Ovary (tissue), 9 donors: Measurements from ENCODE around the gene PCDHA3. TPM values are rescaled to one million over a fixed set of nuclear protein-coding genes. Genes with fewer than 3 reads are reported as not detected.
A peak's percentile ranks its signal among the peaks of the same experiment; 100 is the strongest.
"Not testable (repeated sequence)": the region's sequence is repeated elsewhere in the genome, so short reads cannot be mapped to it uniquely, and the experiment has no call there.

Source experiments
- DNase-seq, 5 donors: peaks; one replicate each; pipeline ENCODE4 v3.0.0-alpha.2; 2019 to 2020
- H3K27ac ChIP-seq, 2 donors: fragments of 200-600 bp; one replicate each; pipeline versions ENCODE4 v1.5.1 to v1.8.0; 2019 to 2022
- H3K27me3 ChIP-seq: fragments of 200-600 bp; one replicate; pipeline ENCODE4 v1.8.0; 2022
- H3K36me3 ChIP-seq: fragments of 200-600 bp; sonication (generic); one replicate; pipeline ENCODE4 v1.5.1; 2019
- H3K4me1 ChIP-seq: one replicate; pipeline ENCODE4 v1.8.1; 2013; ENCODE audit warnings: mild to moderate bottlenecking, moderate library complexity; ENCODE audit not compliant: insufficient read depth
- H3K4me3 ChIP-seq: fragments of 200-600 bp; sonication (generic); one replicate; pipeline ENCODE4 v1.5.1; 2017
- H3K9me3 ChIP-seq, 2 donors: fragments of 200-600 bp in 1 of 2; sonication (generic) in 1 of 2; one replicate each; pipeline versions ENCODE4 v1.5.1 to v1.8.1; 2013 to 2019; ENCODE audit warnings: mild to moderate bottlenecking in 1 of 2, moderate library complexity in 1 of 2
- EP300 ChIP-seq: sonication (generic); formaldehyde crosslinking; IDR thresholded peaks from one replicate; pipeline ENCODE4 v1.6.1; 2017; ENCODE audit warnings: antibody characterized with exemption
- POLR2A ChIP-seq: fragments of 450-650 bp; IDR thresholded peaks from one replicate; pipeline ENCODE4 v1.6.1; 2017; ENCODE audit warnings: antibody characterized with exemption, mild to moderate bottlenecking, moderate library complexity
- whole genome bisulfite sequencing, 3 donors: extraction: QIAGEN DNeasy Blood & Tissue Kit in 1 of 3; methylation state at CpG; one replicate each; pipeline versions ENCODE4 v1.1.5 to v1.1.7; 2013 to 2017; 5-methylcytosine and 5-hydroxymethylcytosine counted together
- intact Hi-C, 4 donors: fragments of 100-400 bp; cut with DNase I; formaldehyde crosslinking; loops; one replicate each; pipeline versions ENCODE4 v1.11.0 to v1.15.1; 2022 to 2023
- polyA plus RNA-seq, 2 donors: library from polyadenylated mRNA; stranded (reverse); fragments of 200-250 nt in 1 of 2; fragments of 350-450 nt in 1 of 2; fragmentation: Illumina TruSeq in 1 of 2; extraction: RNeasy Lipid Tissue Mini Kit (QIAGEN cat#74804) in 1 of 2; gene quantifications; one replicate each; pipeline ENCODE4 v1.2.3, GENCODE V29; 2013 to 2014
- total RNA-seq, 7 donors: library from RNA; depleted of rRNA in 2 of 7; stranded (reverse); fragments of >200 nt in 2 of 7; fragmentation: NEBNext Ultra II Directional in 3 of 7; extraction: Animal tissue kit (Norgen Biotek cat#: 25700) in 3 of 7; gene quantifications; one replicate each; pipeline versions ENCODE4 v1.1.0 to v1.2.4, GENCODE V29; 2016 to 2023
- TF ChIP-seq, protein P1 (sequence below), 3 donors: fragments of 450-650 bp in 2 of 3; fragments of 200-600 bp in 1 of 3; IDR thresholded peaks; one replicate each; pipeline versions ENCODE4 v1.5.1 to v1.8.0; 2016 to 2022; ENCODE audit warnings: antibody characterized with exemption in 3 of 3, mild to moderate bottlenecking in 1 of 3
- donor health status: DM: no; HTN: no; CAD: no; lungs with moderate emphysema.
- donor health status: DM: no; HTN: no; CAD: no.
- donor health status: Bipolar disorder and iron deficiency.
- donor health status: DM: yes; HTN: yes; CAD: no.
- donor health status: DM: no; HTN: no; CAD: no.
- donor health status: DM: yes; HTN: yes; CAD: no.

Gene PCDHA3
- total and polyA plus RNA-seq, 9 donors = 0.45 to 2.7 (median 1.4) TPM

DNA sequence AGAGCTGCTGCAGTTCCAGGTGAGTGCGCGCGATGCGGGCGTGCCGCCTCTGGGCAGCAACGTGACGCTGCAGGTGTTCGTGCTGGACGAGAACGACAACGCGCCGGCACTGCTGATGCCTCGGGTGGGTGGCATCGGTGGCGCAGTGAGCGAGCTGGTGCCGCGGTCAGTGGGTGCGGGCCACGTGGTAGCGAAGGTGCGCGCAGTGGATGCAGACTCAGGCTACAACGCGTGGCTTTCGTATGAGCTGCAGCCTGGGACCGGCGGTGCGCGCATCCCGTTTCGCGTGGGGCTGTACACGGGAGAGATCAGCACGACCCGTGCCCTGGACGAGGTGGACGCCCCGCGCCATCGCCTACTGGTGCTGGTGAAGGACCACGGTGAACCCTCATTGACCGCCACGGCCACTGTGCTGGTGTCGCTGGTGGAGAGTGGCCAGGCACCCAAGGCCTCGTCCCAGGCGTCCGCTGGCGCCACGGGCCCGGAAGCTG, 2.0 kb downstream of the PCDHA3 start:
- TF ChIP-seq, protein P1, sequence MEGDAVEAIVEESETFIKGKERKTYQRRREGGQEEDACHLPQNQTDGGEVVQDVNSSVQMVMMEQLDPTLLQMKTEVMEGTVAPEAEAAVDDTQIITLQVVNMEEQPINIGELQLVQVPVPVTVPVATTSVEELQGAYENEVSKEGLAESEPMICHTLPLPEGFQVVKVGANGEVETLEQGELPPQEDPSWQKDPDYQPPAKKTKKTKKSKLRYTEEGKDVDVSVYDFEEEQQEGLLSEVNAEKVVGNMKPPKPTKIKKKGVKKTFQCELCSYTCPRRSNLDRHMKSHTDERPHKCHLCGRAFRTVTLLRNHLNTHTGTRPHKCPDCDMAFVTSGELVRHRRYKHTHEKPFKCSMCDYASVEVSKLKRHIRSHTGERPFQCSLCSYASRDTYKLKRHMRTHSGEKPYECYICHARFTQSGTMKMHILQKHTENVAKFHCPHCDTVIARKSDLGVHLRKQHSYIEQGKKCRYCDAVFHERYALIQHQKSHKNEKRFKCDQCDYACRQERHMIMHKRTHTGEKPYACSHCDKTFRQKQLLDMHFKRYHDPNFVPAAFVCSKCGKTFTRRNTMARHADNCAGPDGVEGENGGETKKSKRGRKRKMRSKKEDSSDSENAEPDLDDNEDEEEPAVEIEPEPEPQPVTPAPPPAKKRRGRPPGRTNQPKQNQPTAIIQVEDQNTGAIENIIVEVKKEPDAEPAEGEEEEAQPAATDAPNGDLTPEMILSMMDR (IDR thresholded peaks at IDR 0.05) = no peak
- TF ChIP-seq EP300 = no peak
- TF ChIP-seq POLR2A = no peak
- H3K4me3 ChIP-seq = no peak overlapping the region
- intact Hi-C loops = no loop called here
- no peaks in the 10 kb centered on the region for H3K4me1 ChIP-seq
- no peak overlapping the region for H3K27ac ChIP-seq
- no peaks in the 10 kb centered on the region for H3K27me3 ChIP-seq
- WGBS, 3 donors = 35 to 56% (median 49%) methylated on average over 12 to 53 of the region's 53 CpGs
- H3K9me3 ChIP-seq = peaks cover 0 to 13% of the 10 kb centered on the region in 2 donors
- DNase-seq = no peak
- H3K36me3 ChIP-seq = no peaks in the 10 kb centered on the region

DNA sequence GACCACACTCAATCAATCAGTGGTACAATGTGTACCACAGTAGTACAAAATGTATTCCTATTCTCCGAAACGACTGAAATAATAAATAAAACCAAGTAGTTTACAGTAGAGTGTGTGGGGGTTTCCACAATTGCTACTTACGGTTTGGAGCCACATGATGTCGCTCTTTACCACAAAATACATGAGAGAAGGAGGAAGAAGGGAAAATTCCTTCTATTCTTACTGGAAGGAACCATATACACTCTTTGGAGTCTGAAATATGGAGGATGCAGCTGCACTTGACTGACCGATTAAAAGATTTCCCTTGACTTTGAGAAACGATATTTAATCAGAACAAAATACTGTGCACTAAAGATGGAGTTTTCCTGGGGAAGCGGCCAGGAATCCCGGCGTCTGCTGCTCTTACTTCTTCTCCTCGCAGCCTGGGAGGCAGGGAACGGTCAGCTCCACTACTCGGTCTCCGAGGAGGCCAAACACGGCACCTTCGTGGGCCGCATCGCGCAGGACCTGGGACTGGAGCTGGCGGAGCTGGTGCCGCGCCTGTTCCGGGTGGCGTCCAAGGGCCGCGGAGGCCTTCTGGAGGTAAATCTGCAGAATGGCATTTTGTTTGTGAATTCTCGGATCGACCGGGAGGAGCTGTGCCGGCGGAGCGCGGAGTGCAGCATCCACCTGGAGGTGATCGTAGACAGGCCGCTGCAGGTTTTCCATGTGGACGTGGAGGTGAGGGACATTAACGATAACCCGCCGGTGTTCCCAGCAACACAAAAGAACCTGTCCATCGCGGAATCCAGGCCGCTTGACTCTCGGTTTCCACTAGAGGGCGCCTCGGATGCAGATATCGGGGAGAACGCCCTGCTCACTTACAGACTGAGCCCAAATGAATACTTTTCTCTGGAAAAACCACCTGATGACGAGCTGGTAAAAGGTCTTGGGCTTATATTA, 6.2 kb downstream of the PCDHA3 start, which contains the start of gene PCDHA4:
Gene PCDHA4, plus strand, starts transcription at position 235 of the 942 bp plus-strand sequence.
- DNase-seq = peak in 2 of 5 donors; percentile 41 to 55
- no peaks in the 10 kb centered on the region for H3K27me3 ChIP-seq
- H3K4me1 ChIP-seq = no peaks in the 10 kb centered on the region
- H3K36me3 ChIP-seq = no peaks in the 10 kb centered on the region
- no peak within 1 kb of the TSS for H3K27ac ChIP-seq
- WGBS, 3 donors = 13 to 22% (median 13%) methylated on average over 37 to 44 of the region's 47 CpGs
- peaks cover 0 to 18% of the 10 kb centered on the region in 2 donors for H3K9me3 ChIP-seq
- H3K4me3 ChIP-seq = peak within 1 kb of the TSS; percentile 9
- intact Hi-C loops = no loop called here
- TF ChIP-seq, protein P1 (IDR thresholded peaks at IDR 0.05) = no peak
- TF ChIP-seq POLR2A (no peak), EP300 (no peak)

DNA sequence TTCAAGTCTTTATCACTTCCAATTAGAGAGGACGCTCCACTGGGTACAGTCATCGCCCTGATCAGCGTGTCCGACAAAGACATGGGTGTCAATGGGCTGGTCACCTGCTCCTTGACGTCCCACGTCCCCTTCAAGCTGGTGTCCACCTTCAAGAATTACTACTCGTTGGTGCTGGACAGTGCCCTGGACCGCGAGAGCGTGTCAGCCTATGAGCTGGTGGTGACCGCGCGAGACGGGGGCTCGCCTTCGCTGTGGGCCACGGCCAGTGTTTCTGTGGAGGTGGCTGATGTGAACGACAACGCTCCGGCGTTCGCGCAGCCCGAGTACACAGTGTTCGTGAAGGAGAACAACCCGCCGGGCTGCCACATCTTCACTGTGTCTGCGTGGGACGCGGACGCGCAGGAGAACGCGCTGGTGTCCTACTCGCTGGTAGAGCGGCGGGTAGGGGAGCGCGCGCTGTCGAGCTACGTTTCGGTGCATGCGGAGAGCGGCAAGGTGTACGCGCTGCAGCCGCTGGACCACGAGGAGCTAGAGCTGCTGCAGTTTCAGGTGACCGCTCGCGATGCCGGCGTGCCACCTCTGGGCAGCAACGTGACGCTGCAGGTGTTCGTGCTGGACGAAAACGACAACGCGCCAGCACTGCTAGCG, 7.5 kb downstream of the PCDHA3 start:
- intact Hi-C loops, H3K36me3 ChIP-seq, H3K4me1 ChIP-seq, DNase-seq, H3K27me3 ChIP-seq, H3K27ac ChIP-seq, H3K4me3 ChIP-seq: not testable (repeated sequence)
- WGBS, 3 donors = 54 to 70% (median 59%) methylated on average over 60 to 62 of the region's 62 CpGs
- peaks cover 0 to 11% of the 10 kb centered on the region in 2 donors for H3K9me3 ChIP-seq

DNA sequence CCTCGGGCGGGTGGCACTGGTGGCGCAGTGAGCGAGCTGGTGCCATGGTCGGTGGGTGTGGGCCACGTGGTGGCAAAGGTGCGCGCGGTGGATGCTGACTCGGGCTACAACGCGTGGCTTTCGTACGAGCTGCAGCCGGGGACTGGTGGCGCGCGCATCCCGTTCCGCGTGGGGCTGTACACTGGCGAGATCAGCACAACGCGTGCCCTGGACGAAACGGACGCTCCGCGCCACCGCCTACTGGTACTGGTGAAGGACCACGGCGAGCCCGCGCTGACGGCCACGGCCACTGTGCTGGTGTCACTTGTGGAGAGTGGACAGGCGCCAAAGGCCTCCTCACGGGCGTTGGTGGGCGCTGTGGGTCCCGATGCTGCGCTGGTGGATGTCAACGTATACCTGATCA, 8.0 kb downstream of the PCDHA3 start:
- Histone ChIP-seq H3K9me3 (peaks cover 0 to 11% of the 10 kb centered on the region in 2 donors), H3K27me3 (no peaks in the 10 kb centered on the region), H3K4me3 (no peak overlapping the region), H3K27ac (no peak overlapping the region), H3K36me3 (no peaks in the 10 kb centered on the region), H3K4me1 (no peaks in the 10 kb centered on the region)
- TF ChIP-seq POLR2A (no peak), EP300 (no peak)
- TF ChIP-seq, protein P1 (IDR thresholded peaks at IDR 0.05) = no peak
- intact Hi-C loops = no loop called here
- DNase-seq = no peak
- 59 to 72% (median 67%) methylated on average over 40 to 43 of the region's 43 CpGs for WGBS, 3 donors
